Breast epithelium (tissue), 3 donors: ENCODE measurements around the gene GUK1.

Experiments
- CTCF ChIP-seq, 3 donors: fragments of 450-650 bp; IDR thresholded peaks; one replicate each; pipeline ENCODE4 v1.5.1; 2016 to 2017; ENCODE audit warnings: antibody characterized with exemption in 3 of 3, mild to moderate bottlenecking in 3 of 3, moderate library complexity in 3 of 3
- POLR2AphosphoS5 ChIP-seq, 3 donors: sonication (generic); formaldehyde crosslinking; IDR thresholded peaks; one replicate each; pipeline ENCODE4 v1.6.1; 2017; ENCODE audit warnings: antibody characterized with exemption in 3 of 3

DNA sequence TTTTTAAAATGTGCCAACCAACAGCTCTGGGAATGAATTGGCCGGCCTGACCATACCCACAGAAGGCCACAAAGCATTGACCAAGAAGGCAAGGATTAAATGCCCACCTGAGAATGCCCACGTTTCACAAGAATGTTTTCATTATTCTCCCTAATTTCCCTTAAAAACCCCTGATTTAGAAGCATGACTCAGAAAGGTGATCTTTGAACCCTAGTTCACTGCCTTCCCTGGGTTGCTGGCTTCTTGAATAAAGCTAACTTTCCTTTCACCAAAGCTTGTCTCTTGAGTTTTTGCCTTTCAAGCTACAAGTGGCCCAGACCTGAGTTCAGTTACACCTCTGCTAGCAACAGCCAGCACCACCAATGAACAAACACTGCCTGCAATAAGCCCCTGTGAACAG lies 16.6 kb upstream of the GUK1 start:
- TF ChIP-seq POLR2AphosphoS5 (IDR thresholded peaks at IDR 0.05), result no peak
- TF ChIP-seq CTCF (IDR thresholded peaks at IDR 0.05), result no peak
